Activated CD8-positive, alpha-beta memory T cell treated with anti-CD3 and anti-CD28 coated beads, Interleukin-2, amount 50 U/mL, for 24 hours (primary cell): ENCODE data around the gene GRM7.

Source experiments
- DNase-seq: peaks from one replicate; pipeline ENCODE4 v3.0.0-alpha.2; 2020; ENCODE audit errors: extremely low read depth

GRM7 gene

DNA sequence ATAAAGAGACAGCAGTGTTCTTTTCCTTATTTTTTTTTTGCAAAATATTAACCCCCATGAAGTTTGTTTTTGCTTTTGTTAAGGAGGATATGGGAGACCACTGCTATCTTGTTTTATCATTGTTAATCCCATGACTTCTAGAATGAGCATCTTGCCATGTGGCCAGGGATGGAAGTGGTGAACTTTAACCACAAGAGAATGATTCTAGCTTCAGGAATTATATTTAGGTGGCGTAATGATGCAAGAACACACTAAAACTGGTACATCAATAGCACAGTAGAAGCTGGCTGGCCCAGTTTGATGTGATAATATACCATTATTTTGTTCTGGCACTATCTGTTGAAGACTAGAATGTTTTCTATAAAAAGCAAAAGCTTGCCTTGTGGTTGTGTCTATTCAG, 720.9 kb downstream of the GRM7 start:
- no peak for DNase-seq

DNA sequence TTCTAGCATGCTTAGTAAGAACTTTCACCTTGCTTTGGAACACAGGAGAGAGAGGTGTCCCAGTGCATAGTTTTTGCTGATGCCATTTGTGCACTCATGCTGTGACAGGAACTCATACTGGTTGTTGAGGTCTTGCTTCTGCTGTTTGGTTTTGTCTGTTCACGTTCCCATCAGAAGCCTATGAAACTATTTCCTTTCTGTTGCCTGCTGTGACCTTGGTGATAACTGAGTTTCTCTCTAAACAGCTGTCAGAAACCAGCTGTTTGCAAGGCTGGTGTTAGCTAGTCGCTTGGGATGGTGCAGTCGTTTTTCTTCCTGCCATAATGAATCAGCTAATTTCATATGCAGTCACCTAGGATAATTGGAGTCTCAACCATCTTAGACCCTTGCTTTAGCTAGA, 724.1 kb downstream of the GRM7 start:
- DNase-seq = no peak

DNA sequence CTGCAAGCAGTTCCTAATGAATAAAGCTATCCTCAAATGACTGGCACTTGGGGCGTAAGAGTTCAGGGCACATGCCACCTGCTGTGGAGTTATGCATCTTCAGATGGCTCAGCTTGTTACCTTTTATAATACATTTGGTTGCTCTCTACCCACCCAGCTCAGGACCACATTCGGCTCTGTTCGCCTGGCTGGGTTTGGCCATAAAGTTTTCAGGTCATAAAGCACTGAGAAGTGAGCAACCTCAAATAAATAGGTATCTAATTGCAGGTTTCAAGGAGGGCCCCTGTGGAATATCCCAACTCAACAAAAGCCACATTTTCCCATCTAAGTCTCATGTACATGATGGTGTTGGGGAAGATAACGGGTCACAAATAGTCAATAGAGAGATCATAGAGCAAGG, 727.3 kb downstream of the GRM7 start:
- DNase-seq = no peak

DNA sequence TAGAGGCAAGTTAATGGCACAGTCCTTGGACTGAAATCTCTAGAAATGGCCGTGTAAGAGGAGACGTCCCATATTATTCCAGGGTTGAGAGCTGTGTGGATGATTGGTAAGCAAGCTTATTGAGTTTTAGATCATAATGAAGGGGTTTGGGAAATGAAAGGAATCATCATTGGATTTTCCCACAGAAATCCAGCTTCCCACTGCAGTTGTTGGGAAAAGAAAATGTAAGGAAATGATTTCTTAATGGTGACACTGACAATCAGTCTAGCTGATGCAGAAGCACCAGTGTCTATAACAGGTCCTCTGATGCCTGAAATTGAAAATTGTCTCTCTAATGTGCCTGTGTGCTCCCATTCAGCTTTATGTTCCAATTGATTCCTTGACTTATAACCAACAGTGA, 728.6 kb downstream of the GRM7 start:
- no peak for DNase-seq

DNA sequence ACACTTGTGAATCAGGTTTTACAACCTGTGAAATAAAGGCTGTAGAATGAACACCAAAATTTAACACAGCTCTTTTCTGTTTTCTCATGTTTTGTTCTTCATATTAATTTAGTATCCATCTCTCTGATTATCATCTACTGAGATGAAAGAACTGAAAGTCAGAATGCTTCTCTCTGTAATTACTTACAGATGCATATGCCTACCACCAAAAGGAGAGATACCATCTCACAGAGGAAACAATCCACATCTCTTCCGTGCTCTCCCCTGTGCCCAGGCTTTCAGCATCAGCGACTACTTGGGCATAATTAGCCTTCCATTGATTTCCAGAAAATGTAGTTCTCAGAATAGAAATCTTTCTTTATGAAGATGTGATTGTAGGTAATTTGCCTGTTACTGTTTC, 741.4 kb downstream of the GRM7 start:
- no peak for DNase-seq

DNA sequence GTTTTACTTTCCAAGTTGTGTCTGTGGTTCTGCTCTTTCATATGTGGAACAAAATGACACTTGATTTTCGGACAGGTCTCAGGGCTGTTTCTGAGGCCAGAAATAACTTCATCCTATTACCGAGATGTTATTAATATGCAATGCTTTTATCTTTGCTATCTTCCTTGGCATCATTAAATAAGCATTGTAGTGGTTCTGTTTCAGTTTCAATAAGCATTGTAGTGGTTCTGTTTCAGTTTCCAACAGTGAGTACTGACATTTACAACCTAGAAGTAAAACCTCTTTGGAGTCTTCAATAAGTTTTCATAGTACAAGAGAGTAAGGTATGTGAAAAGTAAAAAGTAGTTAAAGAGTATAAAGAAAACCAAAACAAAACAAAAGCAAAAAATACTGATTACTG, 746.2 kb downstream of the GRM7 start:
- no peak for DNase-seq

GRCh38 chr3:7607676-7608075, 746.8 kb downstream of the GRM7 start:
- DNase-seq = no peak

DNA sequence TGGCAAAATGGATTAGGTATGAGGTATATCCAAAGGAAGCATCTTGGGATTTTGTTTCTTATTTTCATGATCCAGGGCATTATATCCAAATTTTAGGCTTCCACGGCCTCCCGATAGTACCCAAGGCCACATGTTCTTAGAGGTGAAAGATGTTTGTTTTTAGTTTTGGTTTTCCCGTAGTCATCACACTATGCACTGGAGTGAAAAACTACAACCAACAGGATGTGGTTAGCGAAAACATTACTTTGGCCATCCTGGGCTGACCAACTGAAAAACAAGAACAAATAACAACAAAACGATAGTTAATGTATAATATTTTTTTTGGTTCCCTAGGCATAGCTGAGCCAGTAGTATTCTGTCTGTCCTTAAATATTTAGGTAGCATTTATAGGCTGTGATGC, 749.7 kb downstream of the GRM7 start:
- DNase-seq = no peak

DNA sequence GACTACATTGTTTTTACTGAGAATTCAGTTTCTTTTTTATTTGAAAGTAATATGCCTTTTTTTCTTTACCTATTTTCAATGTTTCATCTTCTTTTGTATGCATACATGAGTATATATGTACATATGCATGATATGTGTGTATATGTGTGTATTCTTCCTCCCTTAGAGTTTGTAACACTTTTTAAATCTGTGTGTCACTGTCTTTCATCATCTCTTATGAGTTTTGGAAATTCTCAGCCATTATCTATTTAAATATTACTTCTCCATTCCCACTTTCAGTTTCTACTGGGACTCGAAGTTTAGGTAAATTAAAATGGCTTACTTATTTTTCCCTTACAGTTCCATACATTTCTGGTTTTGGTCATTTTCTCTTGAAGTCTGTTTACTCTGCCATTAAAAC, 754.1 kb downstream of the GRM7 start:
- DNase-seq = no peak

- no peak for DNase-seq
Observed at GRCh38 chr3:7618606-7619005, 757.7 kb downstream of the GRM7 start.

GRCh38 chr3:7620401-7620800, 759.5 kb downstream of the GRM7 start:
- no peak for DNase-seq

DNA sequence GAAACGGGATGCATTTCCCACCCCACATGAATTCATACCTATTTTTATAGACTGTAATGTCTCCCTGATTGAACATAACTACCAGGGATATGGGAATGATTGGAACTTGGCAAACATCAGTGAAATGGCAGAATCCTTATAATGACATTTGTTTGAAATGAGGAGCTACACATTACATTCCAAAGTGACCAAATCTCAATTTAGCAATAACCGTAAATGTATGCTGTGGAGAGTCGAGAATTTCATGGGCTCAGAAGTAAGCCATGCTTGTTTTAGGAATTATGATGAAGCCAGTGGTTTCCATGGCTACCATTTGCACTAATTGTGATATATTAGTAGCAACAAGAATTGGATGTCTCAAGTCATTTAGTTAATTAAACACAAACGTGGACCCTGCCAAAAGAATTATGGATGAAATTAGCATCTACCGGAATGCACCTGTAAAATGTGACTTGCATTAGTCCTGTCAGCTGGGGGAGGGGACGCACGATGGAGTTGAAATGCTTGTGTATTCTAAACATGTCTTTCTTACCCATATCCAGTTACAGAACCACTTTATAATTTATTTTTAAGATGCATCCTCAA, 760.2 kb downstream of the GRM7 start:
- no peak for DNase-seq

DNA sequence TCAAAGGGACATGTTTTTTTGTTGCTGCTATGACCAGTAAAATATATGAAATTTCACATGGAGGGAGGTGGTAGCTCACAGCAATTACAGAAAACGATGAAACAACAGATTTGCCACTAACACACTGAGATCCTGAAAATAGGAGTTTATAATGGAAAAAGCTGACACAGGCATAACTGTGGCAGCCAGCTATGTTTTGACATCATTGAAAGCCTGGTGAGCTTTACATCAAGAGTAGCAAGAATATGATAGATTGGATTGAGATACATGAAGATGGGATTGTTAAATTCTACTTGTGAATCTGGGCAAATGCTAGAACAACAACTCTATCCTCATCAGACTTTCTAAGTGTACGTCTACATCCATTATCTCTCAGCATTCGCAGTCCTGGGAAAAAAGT, 760.7 kb downstream of the GRM7 start:
- no peak for DNase-seq

- DNase-seq = no peak
Observed at GRCh38 chr3:7625021-7625420, 764.1 kb downstream of the GRM7 start.

- DNase-seq = no peak
Observed at GRCh38 chr3:7630351-7630911, 769.5 kb downstream of the GRM7 start.

DNA sequence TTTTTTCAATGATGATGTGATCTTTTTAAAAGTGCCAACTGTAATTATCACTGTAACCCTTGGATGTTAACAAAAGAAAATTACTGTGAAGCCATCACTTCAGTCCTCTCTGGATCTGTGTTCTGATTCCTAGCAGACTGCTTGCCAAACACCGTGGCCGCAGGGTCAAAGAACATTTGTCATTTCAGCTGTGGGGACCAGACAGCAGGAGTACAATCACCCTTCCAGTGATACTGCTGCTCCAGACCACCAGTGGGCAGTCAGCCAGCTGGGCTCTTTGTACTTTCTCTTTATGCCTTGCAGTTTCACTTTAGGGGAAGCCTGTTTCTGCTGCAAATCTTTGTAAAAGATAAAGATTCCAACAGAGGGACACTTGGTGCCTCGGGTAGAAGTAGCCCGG, 770.0 kb downstream of the GRM7 start:
- DNase-seq = no peak

DNA sequence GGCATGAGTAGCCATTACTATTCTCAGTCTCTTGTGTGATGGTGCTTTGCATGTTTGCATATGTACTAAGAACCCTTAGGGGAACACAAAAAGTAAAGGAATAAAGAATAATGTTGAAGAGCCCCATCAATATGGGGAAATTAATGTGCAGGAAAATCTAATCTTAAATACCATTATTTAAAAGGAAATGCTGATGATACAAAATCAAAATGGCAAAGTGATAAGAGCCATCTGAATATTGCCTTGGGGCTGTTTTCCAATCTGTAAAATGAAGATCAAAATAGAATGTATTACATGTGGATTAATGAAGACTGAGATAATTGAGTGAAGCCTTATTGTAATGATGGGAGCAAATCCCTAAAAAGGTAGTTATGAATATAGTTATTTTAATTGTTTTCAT, 771.4 kb downstream of the GRM7 start:
- DNase-seq = no peak

DNA sequence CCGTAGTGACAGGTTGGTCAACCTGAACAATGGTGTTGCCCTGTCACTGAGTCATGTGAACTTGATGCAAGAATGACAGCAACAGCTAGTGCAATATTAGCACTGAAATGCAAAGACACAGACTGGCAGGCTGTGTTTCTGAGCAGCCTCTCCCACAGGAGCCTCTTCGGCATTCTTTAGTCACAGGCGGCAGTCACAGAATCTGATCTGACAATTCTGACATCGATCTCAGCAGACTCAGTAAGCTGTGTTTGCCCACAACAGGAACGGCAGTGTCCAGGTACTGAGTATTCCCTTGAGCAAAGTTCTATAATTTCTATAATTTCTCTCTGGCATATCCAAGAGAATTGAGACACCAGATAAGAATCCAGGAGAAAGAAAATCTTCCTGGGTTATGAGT, 776.8 kb downstream of the GRM7 start:
- DNase-seq = no peak

- no peak for DNase-seq
Observed at GRCh38 chr3:7638103-7638502, 777.2 kb downstream of the GRM7 start.

- no peak for DNase-seq
Observed at GRCh38 chr3:7640787-7641186, 779.9 kb downstream of the GRM7 start.

DNA sequence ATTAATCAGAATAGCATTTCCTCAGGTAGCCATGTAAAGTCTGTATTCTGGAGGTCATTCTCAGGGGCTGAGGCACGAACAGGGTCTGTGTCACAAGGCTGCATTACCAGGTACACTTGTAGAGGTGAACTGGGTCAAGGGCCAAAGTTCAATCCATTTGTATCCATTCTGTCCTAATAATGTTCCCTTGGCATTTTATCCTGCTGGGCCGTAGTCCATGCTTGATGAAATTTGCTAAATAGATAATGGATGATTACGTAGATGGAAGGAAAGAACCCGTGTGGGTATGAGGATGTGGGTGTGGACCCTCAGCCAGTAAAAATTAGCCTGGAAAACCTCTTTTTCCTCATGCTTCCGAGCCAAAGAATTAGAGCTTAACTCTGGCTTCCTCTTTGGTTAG, 785.9 kb downstream of the GRM7 start:
- no peak for DNase-seq

DNA sequence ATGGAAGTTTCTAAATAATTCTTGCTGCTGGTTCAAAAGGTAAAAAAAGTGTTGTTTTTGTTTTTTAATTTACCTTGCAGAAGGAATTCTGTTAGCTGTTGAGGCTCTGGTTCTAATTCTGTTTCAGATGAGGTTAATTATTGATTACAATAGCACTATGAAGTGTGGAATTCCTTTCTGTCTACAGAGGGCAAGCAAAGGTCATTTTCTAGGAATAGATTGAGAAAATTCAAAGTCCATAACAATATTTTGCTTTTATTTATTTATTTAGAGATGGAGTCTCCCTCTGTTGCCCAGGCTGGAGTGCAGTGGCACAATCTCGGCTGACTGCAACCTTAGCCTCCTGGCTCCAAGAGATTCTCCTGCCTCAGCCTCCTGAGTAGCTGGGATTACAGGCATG, 789.6 kb downstream of the GRM7 start:
- no peak for DNase-seq

DNA sequence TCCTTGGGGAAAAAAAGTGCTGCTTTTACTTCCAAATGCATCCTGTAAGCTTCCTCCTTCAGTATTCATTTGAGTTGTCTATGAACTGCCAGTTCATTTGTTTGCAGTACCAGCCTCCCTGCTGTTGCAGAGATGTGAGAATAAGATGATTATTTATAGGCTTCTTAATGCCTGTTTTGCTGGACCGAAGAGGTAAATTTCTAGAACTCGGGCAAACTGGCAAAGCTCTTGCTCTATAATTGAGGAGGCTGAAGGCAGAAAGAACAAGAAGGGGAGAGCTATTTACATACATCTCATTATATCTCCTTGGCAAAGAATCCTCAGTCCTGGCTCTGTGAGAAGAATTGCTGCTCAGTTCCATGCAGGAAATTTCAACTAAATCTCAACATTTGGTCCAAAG, 790.4 kb downstream of the GRM7 start:
- no peak for DNase-seq
